ENCODE measurements around the gene RNFT2. TPM values are rescaled to one million over a fixed set of nuclear protein-coding genes. Genes with fewer than 3 reads are reported as not detected.

Gene RNFT2
- total and polyA plus RNA-seq, 7 experiments from 2014 or later = 1.2 to 8.3 (median 5.7) TPM

GRCh38 chr12:116898669-116899068 lies 160.6 kb downstream of the RNFT2 start:
- no peak overlapping the region for H3K27ac ChIP-seq (ENCODE audit: low read depth, low read length)
- no peak overlapping the region for H3K4me3 ChIP-seq (ENCODE audit: low read length)
- Mint-ChIP-seq H3K4me1 (no peaks in the 10 kb centered on the region), H3K4me3 (no peak overlapping the region), H3K27ac (no peak overlapping the region), H3K9me3 (peaks cover 0 to 2% (median 0%) of the 10 kb centered on the region in 11 donors), H3K27me3 (peaks cover 21 to 53% (median 25%) of the 10 kb centered on the region in 5 donors), H3K36me3 (no peaks in the 10 kb centered on the region)
- ATAC-seq (no peak), DNase-seq (no peak)
- intact Hi-C loops (cut with micrococcal nuclease) = no loop called here
- no peaks in the 10 kb centered on the region for H3K36me3 ChIP-seq (ENCODE audit: control insufficient read depth in 2 of 3, insufficient read depth in 3 of 3, low read length in 3 of 3)
- no peaks in the 10 kb centered on the region for H3K9me3 ChIP-seq (ENCODE audit: control insufficient read depth in 2 of 3, low read length in 3 of 3)
- ChIA-PET CTCF (no interaction called here), POLR2A (no interaction called here)
- H3K4me1 ChIP-seq (ENCODE audit: control insufficient read depth in 2 of 2, insufficient read depth in 2 of 2, low read length in 2 of 2) = no peaks in the 10 kb centered on the region
- no peaks in the 10 kb centered on the region for H3K27me3 ChIP-seq (ENCODE audit: control insufficient read depth in 2 of 2, insufficient read depth in 2 of 2, low read length in 2 of 2)

- no peaks in the 10 kb centered on the region for H3K9me3 ChIP-seq (ENCODE audit: control insufficient read depth in 2 of 3, low read length in 3 of 3)
- no peaks in the 10 kb centered on the region for H3K4me1 Mint-ChIP-seq
- ATAC-seq (no peak), DNase-seq (no peak)
- intact Hi-C loops (cut with micrococcal nuclease) = no loop called here
- H3K4me3 ChIP-seq (ENCODE audit: low read length) = no peak overlapping the region
- no peak overlapping the region for H3K4me3 Mint-ChIP-seq
- POLR2A ChIA-PET = no interaction called here
- H3K27ac ChIP-seq (ENCODE audit: low read depth, low read length) = no peak overlapping the region
- CTCF ChIA-PET = no interaction called here
- H3K36me3 ChIP-seq (ENCODE audit: control insufficient read depth in 2 of 3, insufficient read depth in 3 of 3, low read length in 3 of 3) = no peaks in the 10 kb centered on the region
- peaks cover 25 to 54% (median 30%) of the 10 kb centered on the region in 5 donors for H3K27me3 Mint-ChIP-seq
- no peaks in the 10 kb centered on the region for H3K36me3 Mint-ChIP-seq
- H3K9me3 Mint-ChIP-seq = peaks cover 0 to 2% (median 0%) of the 10 kb centered on the region in 11 donors
- H3K27me3 ChIP-seq (ENCODE audit: control insufficient read depth in 2 of 2, insufficient read depth in 2 of 2, low read length in 2 of 2) = no peaks in the 10 kb centered on the region
- no peak overlapping the region for H3K27ac Mint-ChIP-seq
- H3K4me1 ChIP-seq (ENCODE audit: control insufficient read depth in 2 of 2, insufficient read depth in 2 of 2, low read length in 2 of 2) = no peaks in the 10 kb centered on the region
These were observed 163.5 kb downstream of the RNFT2 start for GRCh38 chr12:116901612-116902011.

Other genes with a start within 250 kb of the RNFT2 start
- 1 to 10 TPM in 3 of 5 experiments, under 1 TPM in 2; 0.48 to 6.6 (median 1.5) TPM for gene MAP1LC3B2, start 178.9 kb upstream of the RNFT2 start, total RNA-seq
- 1 to 10 TPM; 4.4 to 5.9 TPM for gene MAP1LC3B2, start 178.9 kb upstream of the RNFT2 start, polyA plus RNA-seq
- gene SPRING1, start 246 bp upstream of the RNFT2 start, total RNA-seq = 10 to 100 TPM; 12.1 to 29.5 (median 25.4) TPM
- 10 to 100 TPM; 13.6 to 23.5 TPM for gene SPRING1, start 246 bp upstream of the RNFT2 start, polyA plus RNA-seq
- gene HRK, start 143.1 kb downstream of the RNFT2 start, total RNA-seq = 1 to 10 TPM in 1 of 5 experiments, not detected in 4; 1.1 TPM
- not detected for gene HRK, start 143.1 kb downstream of the RNFT2 start, polyA plus RNA-seq
- gene FBXW8, start 172.6 kb downstream of the RNFT2 start, total RNA-seq = 10 to 100 TPM; 10.8 to 13.2 (median 12.6) TPM
- gene FBXW8, start 172.6 kb downstream of the RNFT2 start, polyA plus RNA-seq = 1 to 10 TPM; 4.8 to 8.4 TPM

Data from naive thymus-derived CD4-positive, alpha-beta T cell (primary cell).